Inferior parietal cortex (tissue), 1 donor: Measurements from ENCODE around the gene SLC49A4.
A peak's percentile ranks its signal among the peaks of the same experiment; 100 is the strongest.
"Not testable (repeated sequence)": the region's sequence is repeated elsewhere in the genome, so short reads cannot be mapped to it uniquely, and the experiment has no call there.

Experiments used
- DNase-seq: peaks from one replicate; pipeline ENCODE4 v3.0.0-alpha.2; 2016; ENCODE audit errors: extremely low spot score

The SLC49A4 gene, protein sequence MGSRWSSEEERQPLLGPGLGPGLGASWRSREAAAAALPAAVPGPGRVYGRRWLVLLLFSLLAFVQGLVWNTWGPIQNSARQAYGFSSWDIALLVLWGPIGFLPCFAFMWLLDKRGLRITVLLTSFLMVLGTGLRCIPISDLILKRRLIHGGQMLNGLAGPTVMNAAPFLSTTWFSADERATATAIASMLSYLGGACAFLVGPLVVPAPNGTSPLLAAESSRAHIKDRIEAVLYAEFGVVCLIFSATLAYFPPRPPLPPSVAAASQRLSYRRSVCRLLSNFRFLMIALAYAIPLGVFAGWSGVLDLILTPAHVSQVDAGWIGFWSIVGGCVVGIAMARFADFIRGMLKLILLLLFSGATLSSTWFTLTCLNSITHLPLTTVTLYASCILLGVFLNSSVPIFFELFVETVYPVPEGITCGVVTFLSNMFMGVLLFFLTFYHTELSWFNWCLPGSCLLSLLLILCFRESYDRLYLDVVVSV

DNA sequence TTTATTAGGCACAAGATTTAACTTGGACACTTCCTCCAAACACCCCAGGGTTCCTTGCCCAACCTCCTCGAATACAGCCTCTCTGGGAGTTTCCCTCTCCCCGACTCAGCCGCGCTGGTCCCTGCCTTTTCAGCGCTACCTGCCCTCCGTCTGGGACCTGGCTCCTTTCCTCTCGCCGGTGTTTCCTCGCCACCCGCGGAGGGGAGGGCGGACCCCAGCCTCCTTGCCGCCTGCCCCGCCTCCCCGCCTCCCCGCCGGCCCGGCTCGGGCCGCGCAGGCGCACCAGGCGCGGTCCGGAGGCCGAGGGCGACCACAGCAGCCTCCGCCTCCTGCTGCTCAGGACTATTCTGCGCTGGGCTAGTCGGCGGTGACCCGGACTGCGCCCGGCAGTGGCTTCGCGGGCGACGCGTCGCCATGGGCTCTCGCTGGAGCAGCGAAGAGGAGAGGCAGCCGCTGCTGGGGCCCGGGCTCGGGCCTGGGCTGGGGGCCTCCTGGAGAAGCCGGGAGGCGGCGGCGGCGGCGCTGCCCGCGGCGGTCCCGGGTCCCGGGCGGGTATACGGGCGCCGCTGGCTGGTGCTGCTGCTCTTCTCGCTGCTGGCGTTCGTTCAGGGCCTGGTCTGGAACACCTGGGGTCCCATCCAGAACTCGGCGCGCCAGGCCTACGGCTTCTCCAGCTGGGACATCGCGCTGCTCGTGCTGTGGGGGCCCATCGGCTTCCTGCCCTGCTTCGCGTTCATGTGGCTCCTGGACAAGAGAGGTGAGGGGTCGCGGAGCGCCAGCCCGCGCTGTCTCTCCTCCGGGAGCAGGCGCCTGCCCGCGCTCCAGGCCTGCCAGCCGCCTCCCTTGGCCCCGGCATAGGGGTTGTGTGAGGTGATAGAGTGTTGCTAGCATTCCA is at the start of gene SLC49A4:
Gene SLC49A4, plus strand, starts transcription at position 291 of the 895 bp plus-strand sequence. Its CDS starts 124 bp downstream, at position 415.
- peak; percentile 77 for DNase-seq

DNA sequence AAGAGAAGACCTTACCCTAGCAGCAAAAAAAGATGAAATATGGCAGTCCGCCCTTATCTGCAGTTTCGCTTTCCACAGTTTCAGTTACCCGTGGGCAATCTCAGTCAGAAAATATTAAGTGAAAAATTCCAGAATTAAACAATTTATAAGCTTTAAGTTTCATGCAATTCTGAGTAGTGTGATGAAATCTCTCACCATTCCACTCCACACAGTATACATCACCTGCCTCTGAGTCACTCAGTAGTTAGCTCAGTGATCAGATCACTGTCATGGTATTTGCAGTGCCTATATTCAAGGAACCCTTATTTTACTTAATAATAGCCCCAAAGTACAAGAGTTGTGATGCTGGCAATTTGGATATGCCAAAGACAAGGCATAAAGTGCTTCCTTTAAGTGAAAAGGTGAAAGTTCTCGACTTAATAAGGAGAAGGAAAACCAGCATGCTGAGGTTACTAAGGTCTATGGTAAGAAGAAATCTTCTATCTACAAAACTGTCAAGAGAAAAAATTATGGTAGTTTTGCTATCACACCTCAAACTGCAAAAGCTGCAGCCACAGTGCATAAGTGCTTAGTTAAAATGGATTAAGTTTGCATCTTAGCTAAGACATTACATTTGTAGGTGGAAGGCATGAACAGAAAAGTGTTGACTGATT is 49.4 kb upstream of the SLC49A4 start:
- DNase-seq: no peak

DNA sequence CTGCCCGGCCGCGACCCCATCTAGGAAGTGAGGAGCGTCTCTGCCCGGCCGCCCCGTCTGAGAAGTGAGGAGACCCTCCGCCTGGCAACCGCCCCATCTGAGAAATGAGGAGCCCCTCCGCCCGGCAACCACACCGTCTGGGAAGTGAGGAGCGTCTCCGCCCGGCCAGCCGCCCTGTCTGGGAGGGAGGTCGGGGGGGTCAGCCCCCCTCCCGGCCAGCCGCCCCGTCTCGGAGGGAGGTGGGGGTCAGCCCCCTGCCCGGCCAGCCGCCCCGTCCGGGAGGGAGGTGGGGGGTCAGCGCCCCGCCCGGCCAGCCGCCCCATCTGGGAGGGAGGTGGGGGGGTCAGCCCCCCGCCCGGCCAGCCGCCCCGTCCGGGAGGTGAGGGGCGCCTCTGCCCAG is 47.6 kb upstream of the SLC49A4 start:
- not testable (repeated sequence) for DNase-seq

DNA sequence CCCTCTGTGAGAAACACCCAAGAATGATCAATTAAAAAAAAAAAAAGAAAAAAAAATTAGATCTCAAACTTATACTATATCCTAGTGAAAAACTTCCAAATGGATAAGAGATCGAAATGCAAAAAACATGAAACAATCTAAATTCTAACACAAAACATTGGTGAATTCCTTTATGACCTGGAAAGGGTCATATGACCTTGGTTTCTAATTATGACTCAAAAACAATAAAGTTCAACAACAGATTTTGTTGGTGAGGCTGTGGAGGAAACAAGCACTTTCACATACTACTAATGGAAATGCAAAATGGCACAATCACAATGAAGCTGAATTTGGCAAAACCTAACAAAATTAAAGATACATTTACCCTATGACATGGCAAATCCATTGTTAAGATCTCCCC is 46.5 kb upstream of the SLC49A4 start:
- no peak for DNase-seq

DNA sequence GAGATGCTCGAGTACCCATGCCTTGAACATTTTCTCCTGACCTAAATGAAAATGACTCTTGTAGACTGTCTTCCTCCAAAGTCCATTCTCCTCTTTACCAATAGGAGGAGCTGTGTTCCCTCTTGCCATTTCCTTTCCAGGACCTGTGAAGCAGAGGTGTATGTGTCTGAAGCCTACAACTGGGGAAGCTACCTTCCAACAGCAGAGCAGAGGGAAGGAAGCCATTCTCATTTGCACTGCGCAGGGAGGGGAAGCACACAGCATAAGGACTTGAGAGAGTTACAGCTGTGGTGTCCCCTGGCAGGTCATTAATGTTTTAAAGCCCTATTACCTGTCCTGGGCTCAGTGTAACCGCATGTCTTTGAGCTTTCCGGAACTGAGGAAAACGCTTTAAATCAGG is 39.9 kb upstream of the SLC49A4 start:
- no peak for DNase-seq

DNA sequence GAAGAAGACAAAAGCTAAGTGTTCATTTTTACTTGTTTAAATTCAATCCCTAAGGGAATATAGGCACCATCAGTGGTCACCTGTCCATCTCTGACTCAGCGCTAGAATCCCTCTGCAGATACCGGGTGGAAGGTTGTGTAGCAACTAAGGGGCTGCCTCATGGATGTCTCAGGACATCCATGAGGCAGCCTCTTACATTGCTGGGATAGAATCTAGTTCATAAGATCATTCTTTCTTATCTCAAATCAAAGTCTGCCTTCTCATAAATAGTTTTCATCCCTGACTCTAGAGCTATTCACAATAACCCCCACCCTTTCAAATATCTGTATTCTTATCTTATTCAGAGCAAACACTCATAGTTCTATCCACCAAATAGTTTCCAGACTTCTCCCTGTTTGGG is 39.4 kb upstream of the SLC49A4 start:
- no peak for DNase-seq

DNA sequence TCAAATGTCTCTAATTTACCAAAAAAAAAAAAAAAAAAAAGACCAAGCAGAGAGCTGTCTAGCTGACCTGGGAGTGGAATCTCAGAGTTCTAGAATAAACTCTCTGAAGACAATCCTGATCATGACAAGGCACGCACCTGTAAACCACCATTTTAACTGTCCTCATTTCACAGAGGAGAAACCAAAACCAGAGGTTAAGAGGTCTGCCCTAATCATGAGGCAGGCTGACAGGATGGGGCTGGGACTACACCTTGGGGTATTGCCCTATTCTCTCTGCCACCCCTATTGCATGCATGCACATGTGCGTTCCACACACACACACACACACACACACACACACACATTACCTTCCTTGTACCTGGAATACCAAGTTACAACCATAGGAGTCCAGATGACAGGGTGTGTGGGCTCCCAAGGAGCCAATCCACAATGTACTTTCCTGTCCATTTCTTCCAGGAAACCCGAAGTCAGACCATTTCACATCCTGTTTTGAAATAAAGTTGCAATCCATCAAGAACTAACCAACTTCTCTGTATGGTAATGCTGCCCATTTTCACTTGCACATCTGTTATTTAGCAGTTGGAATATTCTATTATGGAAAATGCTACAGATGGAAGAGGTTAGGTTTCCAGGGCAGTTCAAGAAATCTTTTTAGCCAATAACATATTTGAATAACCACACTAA is 35.9 kb upstream of the SLC49A4 start:
- no peak for DNase-seq

DNA sequence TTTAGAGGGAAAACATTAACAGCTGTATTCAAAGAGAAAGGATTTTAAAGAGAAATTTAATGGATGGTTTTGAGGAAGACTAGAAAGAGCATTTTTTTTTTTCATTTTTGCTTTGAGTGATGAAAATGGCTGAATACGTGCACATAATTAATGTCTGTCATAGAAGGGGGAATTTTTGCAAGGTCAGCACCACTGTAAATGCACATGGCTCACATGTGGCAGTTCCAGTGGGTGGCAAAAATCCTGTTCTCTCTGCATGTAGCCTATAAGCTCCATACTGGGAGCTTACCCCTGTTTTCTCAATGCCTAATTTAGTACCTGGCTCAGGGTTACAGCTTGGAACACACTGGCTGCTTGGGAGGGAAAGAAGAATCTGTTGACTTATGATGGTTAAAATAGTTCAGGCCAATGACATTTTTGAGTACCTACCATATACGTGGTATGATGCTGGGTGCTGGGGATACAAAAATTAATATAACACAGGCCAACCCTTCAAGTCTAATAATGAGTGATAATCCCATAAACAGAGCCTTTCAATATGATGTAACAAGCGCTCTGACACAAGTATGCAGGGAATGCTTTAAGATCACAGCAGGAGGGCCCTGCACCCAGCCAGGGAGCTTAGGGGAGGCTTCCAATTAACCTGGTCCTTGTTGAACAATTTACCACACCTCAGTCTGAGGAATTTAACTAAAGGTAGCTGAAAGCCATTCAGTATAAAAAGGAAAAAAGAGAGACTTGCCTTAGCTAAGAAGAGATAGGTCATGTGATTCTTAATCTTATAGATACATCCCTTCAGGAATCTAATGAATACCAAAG is 34.2 kb upstream of the SLC49A4 start:
- no peak for DNase-seq

DNA sequence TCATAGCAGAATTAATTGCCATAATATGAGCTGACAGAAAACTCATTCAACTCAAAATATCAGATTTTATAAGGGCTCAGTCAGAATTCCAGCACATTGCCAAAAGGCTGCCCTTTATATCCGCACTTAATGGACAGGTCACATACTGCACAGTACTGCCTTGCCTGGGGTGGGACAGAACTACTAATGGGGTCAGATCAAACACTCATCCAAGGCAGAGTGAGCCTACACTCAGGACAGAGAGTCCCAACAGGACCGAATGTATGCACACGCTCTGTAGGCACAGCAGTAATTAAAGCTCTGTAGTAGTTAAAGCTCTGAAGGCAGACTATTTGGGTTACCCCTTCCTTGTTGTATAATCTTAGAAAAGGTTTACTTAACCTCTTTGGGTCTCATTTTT is 28.4 kb upstream of the SLC49A4 start:
- no peak for DNase-seq

DNA sequence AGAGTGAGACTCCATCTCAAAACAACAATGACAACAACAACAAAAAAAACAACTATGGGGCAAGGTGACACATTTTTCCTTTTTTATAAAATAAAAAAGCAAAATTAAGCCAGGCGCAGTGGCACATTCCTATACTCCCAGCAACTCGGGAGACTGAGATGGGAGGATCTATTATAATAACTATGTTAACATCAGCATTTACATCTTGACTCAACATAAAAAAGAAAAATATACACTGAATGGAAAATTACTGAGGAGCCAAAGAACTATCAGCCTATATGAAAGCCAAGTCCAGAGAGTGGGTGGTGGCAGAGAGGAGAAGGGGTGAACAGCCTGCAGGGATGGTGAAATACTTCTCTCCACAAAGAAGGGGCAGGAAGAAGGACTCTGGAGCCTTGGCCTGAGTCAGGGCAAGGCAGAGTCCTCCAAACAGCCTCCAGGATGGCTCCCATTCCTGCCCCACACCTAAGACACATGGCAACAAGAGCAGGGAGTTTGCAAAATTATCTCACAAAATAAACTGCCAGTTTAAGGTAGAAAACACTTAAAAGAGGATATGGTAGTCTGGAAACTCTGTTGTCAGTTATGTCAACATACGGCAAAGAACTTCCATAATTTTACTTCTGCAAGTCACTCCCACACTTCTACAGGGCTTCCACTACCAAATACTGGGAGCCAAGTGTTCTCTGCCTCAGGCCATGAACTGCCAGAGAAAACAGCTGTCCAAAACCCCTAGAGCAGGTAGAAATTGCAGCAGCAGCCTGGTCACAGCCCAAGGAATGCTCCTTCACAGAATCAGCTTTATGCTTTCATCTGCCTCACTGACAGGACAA is 27.1 kb upstream of the SLC49A4 start:
- no peak for DNase-seq

DNA sequence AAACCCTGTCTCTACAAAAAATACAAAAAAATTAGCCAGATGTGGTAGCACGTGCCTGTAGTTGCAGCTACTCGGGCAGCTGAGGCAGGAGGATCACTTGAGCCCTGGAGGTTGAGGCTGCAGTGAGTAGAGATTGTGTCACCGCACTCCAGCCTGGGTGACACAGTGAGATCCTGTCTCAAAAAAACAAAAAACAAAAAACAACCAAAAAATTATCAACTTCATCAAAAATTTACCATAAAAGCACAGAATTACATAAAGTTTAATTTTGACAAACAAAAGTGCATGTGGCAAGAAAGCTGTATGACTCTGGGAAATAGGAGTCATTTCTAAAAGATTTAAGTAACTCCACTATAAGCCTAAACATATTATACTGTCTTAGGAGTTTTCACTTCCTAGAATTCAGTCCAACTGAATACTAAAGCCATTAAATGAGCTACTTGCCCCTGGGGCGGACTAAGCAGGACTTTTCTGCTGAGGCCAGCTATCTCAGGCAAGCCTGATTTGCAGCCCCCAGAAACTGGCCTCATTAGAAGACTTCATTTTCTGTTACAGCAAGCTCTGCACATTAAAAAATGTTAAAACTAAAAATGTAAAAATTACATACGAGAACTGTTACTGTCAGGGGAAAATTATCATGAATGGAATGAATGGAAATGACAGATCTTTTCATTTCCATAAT is 24.2 kb upstream of the SLC49A4 start:
- DNase-seq: no peak

DNA sequence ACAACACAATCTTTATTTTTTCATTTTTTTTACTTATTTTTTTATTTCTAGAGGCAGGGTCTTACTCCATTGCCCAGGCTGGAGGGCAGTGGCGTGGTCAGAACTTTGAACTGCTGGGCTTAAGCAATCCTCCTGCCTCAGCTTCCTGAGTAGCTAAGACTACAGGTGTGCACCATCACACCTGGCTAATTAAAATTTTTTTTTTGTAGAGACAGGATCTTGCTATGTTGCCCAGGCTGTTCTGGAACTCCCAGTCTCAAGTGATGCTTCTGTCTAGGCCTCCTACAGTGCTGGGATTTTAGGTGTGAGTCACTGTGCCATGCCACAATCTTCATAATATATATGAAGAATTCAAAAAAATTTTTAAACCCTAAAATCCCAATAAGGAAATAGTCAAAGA is 22.0 kb upstream of the SLC49A4 start:
- no peak for DNase-seq

DNA sequence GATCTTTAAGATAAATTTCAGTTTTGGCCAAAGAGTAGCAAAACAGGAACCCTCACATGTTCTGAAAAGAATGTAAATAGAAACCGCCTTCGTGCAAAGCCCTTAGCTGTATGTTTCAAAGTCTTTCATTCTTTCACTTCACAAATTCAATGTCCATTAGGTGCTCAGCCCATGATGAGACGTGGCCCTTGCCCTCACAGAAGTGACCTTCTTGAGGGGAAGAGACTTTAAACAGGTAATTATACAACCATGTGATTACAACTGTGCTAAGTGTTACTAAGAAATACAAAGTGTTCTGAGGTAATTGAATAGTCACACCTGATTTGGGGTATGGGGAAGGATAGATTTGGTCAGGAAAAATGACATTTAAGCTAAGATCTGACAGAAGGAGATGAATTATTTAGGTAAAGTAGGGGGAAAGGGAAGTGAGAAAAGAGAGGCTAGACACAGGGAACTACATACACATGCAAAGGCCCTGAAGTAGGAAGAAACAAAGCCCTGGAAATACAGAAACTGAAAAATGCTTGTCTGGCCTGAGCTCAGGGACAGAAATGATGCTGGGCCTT is 20.8 kb upstream of the SLC49A4 start:
- no peak for DNase-seq

DNA sequence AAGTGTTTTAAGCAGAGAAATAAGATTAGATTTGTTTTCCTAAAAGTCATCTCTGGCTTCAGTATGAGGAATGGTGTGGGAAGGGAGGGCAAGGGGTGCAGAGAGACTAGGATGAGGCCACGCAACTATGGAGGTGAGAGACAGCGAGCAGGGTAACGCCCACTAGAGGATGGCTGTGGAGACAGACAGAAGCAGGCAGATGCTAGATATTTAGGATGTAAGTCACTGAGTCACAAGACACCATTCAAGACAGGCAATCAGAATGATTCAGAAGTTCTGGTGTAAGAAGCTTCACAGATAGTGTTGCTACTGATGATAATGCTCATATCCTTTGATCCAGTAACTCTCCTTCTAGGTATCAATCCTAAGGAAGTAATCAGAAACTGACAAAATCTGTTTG is 20.3 kb upstream of the SLC49A4 start:
- no peak for DNase-seq

DNA sequence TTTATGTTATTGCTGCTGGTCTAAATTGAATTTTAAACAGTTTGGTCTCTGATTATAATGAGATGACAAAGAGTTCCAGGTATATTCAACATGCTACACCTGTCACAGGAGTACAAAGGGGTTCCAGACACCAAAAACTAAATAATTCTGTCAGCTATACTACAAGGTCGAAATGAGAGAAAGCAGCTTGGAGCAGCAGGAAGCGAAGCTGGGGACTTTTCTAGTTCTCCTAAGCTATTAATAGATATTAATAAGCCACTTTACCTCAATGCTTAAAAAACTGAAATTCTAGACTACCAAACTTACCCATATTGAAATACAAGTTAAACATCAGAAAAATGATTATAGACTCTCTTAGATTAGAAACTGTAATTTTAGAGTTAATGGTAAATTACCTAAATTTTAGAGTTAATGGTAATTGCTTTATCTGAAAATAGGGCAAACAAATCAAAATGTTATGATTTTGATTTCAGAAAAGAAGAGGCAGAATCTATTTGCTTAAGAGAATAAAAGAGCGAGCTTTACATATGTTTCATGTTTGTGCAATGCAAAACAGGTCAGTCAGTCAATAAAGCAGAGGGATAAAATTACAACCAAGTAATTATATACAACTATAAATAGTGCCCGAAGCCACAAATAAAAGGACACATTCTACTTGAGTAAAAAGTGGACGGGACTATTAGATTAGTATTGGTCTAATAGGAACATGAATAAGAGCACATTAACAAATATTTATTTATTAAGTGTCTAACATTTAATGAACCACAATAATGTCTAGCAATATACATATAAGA is 18.0 kb upstream of the SLC49A4 start:
- no peak for DNase-seq

DNA sequence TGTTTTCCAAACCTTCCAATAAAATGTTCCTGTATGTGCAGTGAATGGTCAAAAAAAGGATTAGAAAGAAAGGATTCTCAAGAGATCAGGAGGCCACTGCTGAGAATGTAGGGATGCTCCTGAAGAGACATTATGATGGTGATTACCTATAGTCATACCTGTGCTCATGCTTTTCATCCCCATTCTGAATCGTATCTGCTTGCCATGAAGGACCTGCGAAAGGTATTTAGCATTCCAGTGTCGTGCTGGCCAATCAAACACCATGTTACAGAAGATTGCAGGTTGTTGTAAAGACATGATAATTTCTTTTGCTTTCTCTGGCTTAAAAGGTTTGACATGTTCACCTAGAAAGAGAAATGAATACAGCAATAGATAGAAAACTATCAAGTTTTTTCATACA is 17.3 kb upstream of the SLC49A4 start:
- DNase-seq: no peak

DNA sequence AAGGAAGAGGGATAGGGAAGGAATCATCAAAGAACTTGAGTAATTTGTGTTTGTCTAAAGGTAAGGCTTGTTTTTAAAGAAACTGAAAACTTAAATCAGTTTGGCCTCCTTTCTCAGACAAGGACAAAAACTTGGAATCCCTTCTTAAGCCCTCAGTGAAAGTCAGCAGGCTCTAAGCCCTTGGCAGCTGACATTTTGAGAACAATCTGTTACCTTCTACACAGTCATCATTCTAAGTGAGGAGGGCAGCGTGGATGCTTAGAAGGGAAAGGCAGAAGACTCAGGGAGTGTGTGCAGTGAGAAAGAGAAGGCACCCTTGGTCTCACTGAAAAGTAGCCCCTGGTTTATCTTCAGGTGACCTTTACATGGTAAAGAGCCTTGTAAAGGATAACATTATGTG is 12.1 kb upstream of the SLC49A4 start:
- no peak for DNase-seq

DNA sequence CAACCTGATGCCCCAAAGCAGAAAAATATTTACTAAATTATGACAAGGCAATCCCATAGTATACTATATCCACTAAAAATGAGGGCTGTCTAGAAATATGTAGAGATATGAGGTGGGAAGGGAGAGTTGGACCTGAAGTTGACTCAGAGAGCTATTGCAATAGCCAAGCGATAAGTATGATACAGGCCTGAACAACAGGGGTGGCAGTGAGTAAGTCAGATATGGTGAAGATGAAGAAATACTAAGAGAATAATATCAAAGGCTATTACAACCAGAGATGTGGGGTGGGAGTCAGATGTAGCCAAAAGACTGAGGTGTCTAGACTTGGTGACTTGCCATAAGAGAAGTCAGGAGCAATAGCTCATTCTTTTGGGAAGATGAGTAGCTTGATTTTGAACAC is 10.4 kb upstream of the SLC49A4 start:
- DNase-seq: no peak
